GM12875 (cell line): ENCODE data around the gene EPHB2.

ENCODE experiments used
- H3K4me3 ChIP-seq: one replicate; pipeline ENCODE4 v1.5.1; 2011; ENCODE audit warnings: low read depth, low read length, control low read depth
- CTCF ChIP-seq: IDR thresholded peaks from 2 replicates; pipeline ENCODE4 v1.5.1; 2011; ENCODE audit warnings: low read depth, mild to moderate bottlenecking, control low read depth, inconsistent platforms, low read length, moderate library complexity, borderline replicate concordance; ENCODE audit not compliant: insufficient read depth

The EPHB2 gene

GRCh38 chr1:22951796-22952195, 241.2 kb downstream of the EPHB2 start:
- no peak for TF ChIP-seq CTCF
- H3K4me3 ChIP-seq = no peak overlapping the region

GRCh38 chr1:22952694-22953056, 242.0 kb downstream of the EPHB2 start:
- no peak for TF ChIP-seq CTCF
- no peak overlapping the region for H3K4me3 ChIP-seq

GRCh38 chr1:22953057-22953739, 242.6 kb downstream of the EPHB2 start:
- no peak for TF ChIP-seq CTCF
- no peak overlapping the region for H3K4me3 ChIP-seq

GRCh38 chr1:22953740-22954141, 243.1 kb downstream of the EPHB2 start:
- H3K4me3 ChIP-seq = no peak overlapping the region
- TF ChIP-seq CTCF = no peak

GRCh38 chr1:22955146-22955545, 244.5 kb downstream of the EPHB2 start:
- TF ChIP-seq CTCF = no peak
- no peak overlapping the region for H3K4me3 ChIP-seq

- H3K4me3 ChIP-seq = no peak overlapping the region
- TF ChIP-seq CTCF = no peak
Measured at GRCh38 chr1:22957066-22957465, 246.4 kb downstream of the EPHB2 start.

GRCh38 chr1:22958556-22958955, 247.9 kb downstream of the EPHB2 start:
- H3K4me3 ChIP-seq = no peak overlapping the region

More at GRCh38 chr1:22958556-22958955, 247.9 kb downstream of the EPHB2 start:
- TF ChIP-seq CTCF = no peak
